ENCODE results near the gene TMEM63A.

The TMEM63A gene

GRCh38 chr1:225868631-225869330 lies 13.4 kb downstream of the TMEM63A start:
- in situ Hi-C loops (cut with MboI; ENCODE audit: low sequenced_read_pairs): no loop called here

GRCh38 chr1:225866981-225867380 lies 15.2 kb downstream of the TMEM63A start:
- in situ Hi-C loops (cut with MboI; ENCODE audit: low sequenced_read_pairs): no loop called here

GRCh38 chr1:225866061-225866837 lies 15.9 kb downstream of the TMEM63A start:
- in situ Hi-C loops (cut with MboI; ENCODE audit: low sequenced_read_pairs): no loop called here

- in situ Hi-C loops (cut with MboI; ENCODE audit: low sequenced_read_pairs): no loop called here
These were observed 16.7 kb downstream of the TMEM63A start for GRCh38 chr1:225865514-225865913.

- in situ Hi-C loops (cut with MboI; ENCODE audit: low sequenced_read_pairs): no loop called here
These were observed 19.0 kb downstream of the TMEM63A start for GRCh38 chr1:225863167-225863566.

- in situ Hi-C loops (cut with MboI; ENCODE audit: low sequenced_read_pairs): no loop called here
These were observed 19.6 kb downstream of the TMEM63A start for GRCh38 chr1:225862581-225862950.

- in situ Hi-C loops (cut with MboI; ENCODE audit: low sequenced_read_pairs): no loop called here
These were observed 20.2 kb downstream of the TMEM63A start for GRCh38 chr1:225861834-225862580.

GRCh38 chr1:225860876-225861441 lies 21.2 kb downstream of the TMEM63A start:
- in situ Hi-C loops (cut with MboI; ENCODE audit: low sequenced_read_pairs): no loop called here

- in situ Hi-C loops (cut with MboI; ENCODE audit: low sequenced_read_pairs): no loop called here
These were observed 22.1 kb downstream of the TMEM63A start for GRCh38 chr1:225860107-225860506.

- in situ Hi-C loops (cut with MboI; ENCODE audit: low sequenced_read_pairs): no loop called here
These were observed 23.0 kb downstream of the TMEM63A start for GRCh38 chr1:225859151-225859550.

- in situ Hi-C loops (cut with MboI; ENCODE audit: low sequenced_read_pairs): no loop called here
These were observed 24.9 kb downstream of the TMEM63A start for GRCh38 chr1:225857256-225857655.

- in situ Hi-C loops (cut with MboI; ENCODE audit: low sequenced_read_pairs): no loop called here
These were observed 26.5 kb downstream of the TMEM63A start for GRCh38 chr1:225855503-225856300.

- in situ Hi-C loops (cut with MboI; ENCODE audit: low sequenced_read_pairs): no loop called here
These were observed 28.7 kb downstream of the TMEM63A start for GRCh38 chr1:225853441-225853840.

GRCh38 chr1:225852413-225853124 lies 29.6 kb downstream of the TMEM63A start:
- in situ Hi-C loops (cut with MboI; ENCODE audit: low sequenced_read_pairs): no loop called here

- in situ Hi-C loops (cut with MboI; ENCODE audit: low sequenced_read_pairs): no loop called here
These were observed 30.4 kb downstream of the TMEM63A start for GRCh38 chr1:225851805-225852204.

GRCh38 chr1:225850370-225850769 lies 31.8 kb downstream of the TMEM63A start:
- in situ Hi-C loops (cut with MboI; ENCODE audit: low sequenced_read_pairs): no loop called here

- in situ Hi-C loops (cut with MboI; ENCODE audit: low sequenced_read_pairs): no loop called here
These were observed 32.3 kb downstream of the TMEM63A start for GRCh38 chr1:225849925-225850324.

- in situ Hi-C loops (cut with MboI; ENCODE audit: low sequenced_read_pairs): no loop called here
These were observed 33.9 kb downstream of the TMEM63A start for GRCh38 chr1:225848030-225848955.

- in situ Hi-C loops (cut with MboI; ENCODE audit: low sequenced_read_pairs): no loop called here
These were observed 34.6 kb downstream of the TMEM63A start for GRCh38 chr1:225847610-225848009.
